B cell (primary cell): ENCODE results near the gene DLK2. TPM values are rescaled to one million over a fixed set of nuclear protein-coding genes. Genes with fewer than 3 reads are reported as not detected.

ENCODE experiments used
- ATAC-seq: fragments of 200-7000 bp; cut with Tn5 transposase; one replicate; pipeline ENCODE4 v1.10.0; 2021; ENCODE audit warnings: low read depth, mild to moderate bottlenecking, moderate number of reproducible peaks, moderate library complexity
- CTCF ChIA-PET: fragments of 350-600 bp; sonication (Branson Sonifier 250); formaldehyde crosslinking; loops from one replicate; lab custom pipeline; 2021; ENCODE audit warnings: antibody characterized with exemption, inconsistent platforms; lab: Charles Lee
- POLR2A ChIA-PET: fragments of 350-600 bp; sonication (Branson Sonifier 250); formaldehyde crosslinking; loops from one replicate; lab custom pipeline; 2021; ENCODE audit warnings: antibody characterized with exemption; lab: Charles Lee
- DNase-seq: peaks from one replicate; pipeline ENCODE4 v3.0.0; 2013
- H2AFZ ChIP-seq: 2 replicates; pipeline ENCODE4 v1.6.1; 2012; ENCODE audit warnings: mild to moderate bottlenecking, low read depth, low read length; ENCODE audit not compliant: insufficient read depth, poor library complexity, severe bottlenecking
- H3K27ac ChIP-seq, 2 donors: 1 replicate in 1 of 2; 2 replicates in 1 of 2; pipeline ENCODE4 v1.5.1; 2012 to 2013; ENCODE audit warnings: low read length in 2 of 2, mild to moderate bottlenecking in 2 of 2, moderate library complexity in 1 of 2
- H3K27me3 ChIP-seq, 4 experiments: fragments of 200-600 bp in 1 of 4; sonication (generic) in 1 of 4; replicated peaks in 1 of 4; 1 replicate in 2 of 4; 2 replicates in 2 of 4; pipeline versions ENCODE4 v1.6.1 to v1.7.0; 2013 to 2016; ENCODE audit warnings: low read length in 3 of 4, mild to moderate bottlenecking in 2 of 4, mixed read lengths in 1 of 4, moderate library complexity in 1 of 4; ENCODE audit not compliant: insufficient read depth in 4 of 4, control insufficient read depth in 3 of 4; ENCODE audit errors: control extremely low read depth in 1 of 4
- H3K36me3 ChIP-seq, 2 experiments: replicated peaks in 1 of 2; 1 replicate in 1 of 2; 2 replicates in 1 of 2; pipeline versions ENCODE4 v1.6.1 to v1.7.1; 2013; ENCODE audit warnings: low read length in 1 of 2; ENCODE audit not compliant: insufficient read depth in 2 of 2, control insufficient read depth in 1 of 2; ENCODE audit errors: control extremely low read depth in 1 of 2, extremely low read depth in 1 of 2
- H3K4me1 ChIP-seq, 2 donors: fragments of 200-600 bp in 1 of 2; sonication (generic) in 1 of 2; 1 replicate in 1 of 2; 2 replicates in 1 of 2; pipeline versions ENCODE4 v1.5.1 to v1.6.1; 2013 to 2017; ENCODE audit warnings: low read length in 2 of 2; ENCODE audit not compliant: control insufficient read depth in 2 of 2, insufficient read depth in 2 of 2
- H3K4me2 ChIP-seq: replicated peaks from 2 replicates; pipeline ENCODE3; 2012; ENCODE audit warnings: mild to moderate bottlenecking, low read depth, low read length; ENCODE audit not compliant: poor library complexity, severe bottlenecking
- H3K4me3 ChIP-seq, 5 experiments: fragments of 200-600 bp in 1 of 5; sonication (generic) in 1 of 5; 1 replicate in 3 of 5; 2 replicates in 2 of 5; pipeline versions ENCODE4 v1.5.1 to v1.7.0; 2011 to 2016; ENCODE audit warnings: low read length in 4 of 5, mild to moderate bottlenecking in 4 of 5, low read depth in 2 of 5, control low read depth in 1 of 5, moderate library complexity in 1 of 5; ENCODE audit not compliant: insufficient read depth in 1 of 5; ENCODE audit errors: control extremely low read depth in 1 of 5, extremely low read depth in 1 of 5
- H3K79me2 ChIP-seq: fragments of 200-600 bp; sonication (generic); one replicate; pipeline ENCODE4 v1.6.0; 2016; ENCODE audit warnings: low read length; ENCODE audit not compliant: control insufficient read depth, insufficient read depth
- H3K9ac ChIP-seq: fragments of 200-600 bp; sonication (generic); 2 replicates; pipeline ENCODE4 v1.6.1; 2017; ENCODE audit warnings: mild to moderate bottlenecking, low read length, moderate library complexity
- H3K9me3 ChIP-seq, 3 donors: one replicate each; pipeline versions ENCODE4 v1.6.1 to v1.7.1; 2013; ENCODE audit warnings: low read length in 2 of 3; ENCODE audit not compliant: control insufficient read depth in 2 of 3, insufficient read depth in 1 of 3; ENCODE audit errors: control extremely low read depth in 1 of 3
- H4K20me1 ChIP-seq: 2 replicates; pipeline ENCODE4 v1.6.0; 2012; ENCODE audit warnings: mild to moderate bottlenecking, low read length; ENCODE audit not compliant: insufficient read depth, control insufficient read depth, poor library complexity, severe bottlenecking
- H3K27ac Mint-ChIP-seq: one replicate; pipeline ENCODE4 v1.8.0; 2021; ENCODE audit warnings: mixed read lengths
- H3K27me3 Mint-ChIP-seq: one replicate; pipeline ENCODE4 v1.8.0; 2021; ENCODE audit warnings: mixed read lengths
- H3K4me1 Mint-ChIP-seq: one replicate; pipeline ENCODE4 v1.8.0; 2021; ENCODE audit warnings: mixed read lengths
- H3K4me3 Mint-ChIP-seq: one replicate; pipeline ENCODE4 v1.8.0; 2021; ENCODE audit warnings: mixed read lengths
- H3K9me3 Mint-ChIP-seq: one replicate; pipeline ENCODE4 v1.8.0; 2022; ENCODE audit warnings: mixed read lengths; ENCODE audit not compliant: insufficient read depth
- EZH2 ChIP-seq: IDR thresholded peaks from 2 replicates; pipeline ENCODE4 v1.6.1; 2012; ENCODE audit warnings: borderline replicate concordance, low read depth, mild to moderate bottlenecking, moderate library complexity, low read length; ENCODE audit not compliant: insufficient read depth, poor library complexity, severe bottlenecking
- WGBS: methylation state at CpG from one replicate; pipeline ENCODE4 v1.1.5; 2013; ENCODE audit warnings: missing lambda C conversion rate; ENCODE audit not compliant: insufficient coverage; 5-methylcytosine and 5-hydroxymethylcytosine counted together
- intact Hi-C: fragments of 100-400 bp; cut with micrococcal nuclease; formaldehyde crosslinking; loops from one replicate; pipeline ENCODE4 v1.10.0; 2022
- polyA minus RNA-seq: library from RNA; depleted of rRNA, polyadenylated mRNA; stranded (reverse); fragments of >200 nt; gene quantifications from 2 replicates; pipeline ENCODE4 v1.2.3, GENCODE V29; 2012
- polyA plus RNA-seq: library from polyadenylated mRNA; depleted of rRNA; stranded (reverse); fragments of >200 nt; gene quantifications from 2 replicates; pipeline ENCODE4 v1.2.3, GENCODE V29; 2012
- total RNA-seq, 2 donors: library from RNA; stranded (reverse); fragments of 120-200 nt in 1 of 2; gene quantifications; 1 replicate in 1 of 2; 2 replicates in 1 of 2; pipeline versions ENCODE4 v1.2.3 to v1.2.4, GENCODE V29; 2013 to 2022
- TF ChIP-seq, protein P1 (sequence below): fragments of 200-600 bp; IDR thresholded peaks from one replicate; pipeline ENCODE4 v1.8.0; 2022; ENCODE audit warnings: antibody characterized with exemption, mild to moderate bottlenecking

Gene DLK2, protein sequence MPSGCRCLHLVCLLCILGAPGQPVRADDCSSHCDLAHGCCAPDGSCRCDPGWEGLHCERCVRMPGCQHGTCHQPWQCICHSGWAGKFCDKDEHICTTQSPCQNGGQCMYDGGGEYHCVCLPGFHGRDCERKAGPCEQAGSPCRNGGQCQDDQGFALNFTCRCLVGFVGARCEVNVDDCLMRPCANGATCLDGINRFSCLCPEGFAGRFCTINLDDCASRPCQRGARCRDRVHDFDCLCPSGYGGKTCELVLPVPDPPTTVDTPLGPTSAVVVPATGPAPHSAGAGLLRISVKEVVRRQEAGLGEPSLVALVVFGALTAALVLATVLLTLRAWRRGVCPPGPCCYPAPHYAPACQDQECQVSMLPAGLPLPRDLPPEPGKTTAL
- total RNA-seq (0.58 TPM in 1 of 2 replicates, not detected in the other), polyA plus RNA-seq (0.20 and 0.34 TPM in 2 replicates), polyA minus RNA-seq (0.36 and 1.0 TPM in 2 replicates)
- 0.07 TPM for total RNA-seq (2013)

DNA sequence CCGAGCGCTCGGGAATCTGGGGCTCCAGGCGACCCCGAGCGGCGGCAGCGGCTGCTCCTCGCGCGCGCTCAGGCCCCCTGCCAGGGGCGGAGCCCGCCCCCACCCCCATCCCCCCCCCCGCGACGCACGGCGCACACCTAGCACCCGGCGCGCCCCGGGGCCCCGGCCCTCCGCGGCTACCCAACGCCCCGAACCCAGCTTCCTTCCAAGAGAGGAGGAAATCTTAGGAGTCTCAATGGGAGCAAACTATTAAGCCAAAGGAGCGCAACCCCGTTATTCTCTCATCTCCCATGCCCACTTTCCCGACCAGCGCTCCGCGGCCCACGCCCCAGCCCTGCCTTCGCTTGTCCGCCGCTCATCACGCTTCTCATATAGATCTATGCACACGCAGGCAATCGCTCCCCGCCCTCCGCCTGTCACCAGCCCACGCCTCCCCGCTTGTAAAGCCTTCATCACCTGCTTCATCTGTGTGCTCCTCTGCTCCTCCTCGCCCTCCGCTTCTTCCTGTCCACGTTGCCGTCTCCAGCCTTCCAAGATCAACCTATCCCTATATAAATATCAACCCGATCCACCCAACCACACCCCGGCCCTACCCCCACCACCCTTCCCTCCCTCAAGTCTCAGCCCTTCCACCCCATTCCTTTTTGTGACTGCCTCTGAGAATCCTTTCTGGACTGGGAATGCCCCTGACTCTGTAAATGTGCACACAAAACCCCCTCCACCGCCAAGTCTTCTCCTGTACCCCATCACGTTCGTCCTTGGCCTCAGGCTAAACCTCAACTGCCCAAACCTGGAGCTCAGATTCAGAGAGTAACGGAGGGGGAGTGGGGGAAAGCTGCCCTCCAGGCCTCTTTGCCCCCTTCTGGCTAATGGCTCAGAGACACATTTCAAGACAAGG lies at the start of gene DLK2:
TSS of gene DLK2 (minus strand) at position 18 of the 898 bp plus-strand sequence. CDS start 723 bp downstream, outside the sequence.
- H3K27ac Mint-ChIP-seq = peak within 1 kb of the TSS; percentile 63
- WGBS = 4% methylated on average over 30 of the region's 55 CpGs

More for the DNA sequence above, at the start of gene DLK2:
- ChIA-PET POLR2A (interaction anchor here (0.6 to 1.0 kb wide), 6 partner anchors 14 to 633 kb away, joined by 3 to 5 read pairs (median 4); partner anchors contain the start of genes POLH and XPO5), CTCF (interaction anchor here (0.6 to 3.6 kb wide), 6 partner anchors 10 to 1361 kb away, joined by 3 to 43 read pairs (median 4); partner anchors contain the start of gene TJAP1)
- Histone ChIP-seq H3K4me3 (peak within 1 kb of the TSS; percentile 18 to 67 (median 61)), H3K36me3 (peaks cover 0 to 5% of the 10 kb centered on the region in 2 experiments), H3K4me1 (peaks cover 7 to 12% of the 10 kb centered on the region in 2 donors), H4K20me1 (no peaks in the 10 kb centered on the region), H3K9me3 (peaks cover 0 to 2% (median 0%) of the 10 kb centered on the region in 3 donors), H3K79me2 (no peaks in the 10 kb centered on the region), H2AFZ (peak within 1 kb of the TSS; percentile 77), H3K27ac (no peak within 1 kb of the TSS), H3K9ac (peak within 1 kb of the TSS; percentile 66), H3K27me3 (peaks cover 0 to 4% (median 2%) of the 10 kb centered on the region in 4 experiments), H3K4me2 (peak within 1 kb of the TSS; percentile 96)
- DNase-seq (peak; percentile 66), ATAC-seq (peak; percentile 59)
- intact Hi-C loops = loop anchor here (1.0 to 5.0 kb wide), 3 partner anchors 21 to 188 kb away; partner anchors contain the start of genes ABCC10 and TJAP1
- Mint-ChIP-seq H3K4me3 (peak within 1 kb of the TSS; percentile 90), H3K4me1 (peaks cover 14% of the 10 kb centered on the region), H3K9me3 (no peaks in the 10 kb centered on the region), H3K27me3 (peaks cover 3% of the 10 kb centered on the region)
- TF ChIP-seq, protein P1, sequence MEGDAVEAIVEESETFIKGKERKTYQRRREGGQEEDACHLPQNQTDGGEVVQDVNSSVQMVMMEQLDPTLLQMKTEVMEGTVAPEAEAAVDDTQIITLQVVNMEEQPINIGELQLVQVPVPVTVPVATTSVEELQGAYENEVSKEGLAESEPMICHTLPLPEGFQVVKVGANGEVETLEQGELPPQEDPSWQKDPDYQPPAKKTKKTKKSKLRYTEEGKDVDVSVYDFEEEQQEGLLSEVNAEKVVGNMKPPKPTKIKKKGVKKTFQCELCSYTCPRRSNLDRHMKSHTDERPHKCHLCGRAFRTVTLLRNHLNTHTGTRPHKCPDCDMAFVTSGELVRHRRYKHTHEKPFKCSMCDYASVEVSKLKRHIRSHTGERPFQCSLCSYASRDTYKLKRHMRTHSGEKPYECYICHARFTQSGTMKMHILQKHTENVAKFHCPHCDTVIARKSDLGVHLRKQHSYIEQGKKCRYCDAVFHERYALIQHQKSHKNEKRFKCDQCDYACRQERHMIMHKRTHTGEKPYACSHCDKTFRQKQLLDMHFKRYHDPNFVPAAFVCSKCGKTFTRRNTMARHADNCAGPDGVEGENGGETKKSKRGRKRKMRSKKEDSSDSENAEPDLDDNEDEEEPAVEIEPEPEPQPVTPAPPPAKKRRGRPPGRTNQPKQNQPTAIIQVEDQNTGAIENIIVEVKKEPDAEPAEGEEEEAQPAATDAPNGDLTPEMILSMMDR = no peak
- TF ChIP-seq EZH2 = no peak
